T-helper 2 cell treated with Interferon-gamma antibody and Interleukin-4, amounts not matched to agents 100 ng/mL and 5 ng/mL, for 36 hours (primary cell): ENCODE results near the gene NCK2. TPM values are rescaled to one million over a fixed set of nuclear protein-coding genes. Genes with fewer than 3 reads are reported as not detected.

Source experiments
- intact Hi-C: fragments of 100-400 bp; cut with micrococcal nuclease; formaldehyde crosslinking; loops from one replicate; pipeline ENCODE4 v1.15.1; 2023
- total RNA-seq: library from RNA; stranded (reverse); gene quantifications from 2 replicates; pipeline ENCODE4 v1.2.3, GENCODE V29; 2022

Gene NCK2
- total RNA-seq, 1 donor from 2014 or later = 64.9 TPM

GRCh38 chr2:105734762-105735538 is 9.8 kb upstream of the NCK2 start:
- intact Hi-C loops = loop anchor here (5.0 kb wide), 1 partner anchor 398 kb away; the partner anchor contains the start of gene C2orf49

DNA sequence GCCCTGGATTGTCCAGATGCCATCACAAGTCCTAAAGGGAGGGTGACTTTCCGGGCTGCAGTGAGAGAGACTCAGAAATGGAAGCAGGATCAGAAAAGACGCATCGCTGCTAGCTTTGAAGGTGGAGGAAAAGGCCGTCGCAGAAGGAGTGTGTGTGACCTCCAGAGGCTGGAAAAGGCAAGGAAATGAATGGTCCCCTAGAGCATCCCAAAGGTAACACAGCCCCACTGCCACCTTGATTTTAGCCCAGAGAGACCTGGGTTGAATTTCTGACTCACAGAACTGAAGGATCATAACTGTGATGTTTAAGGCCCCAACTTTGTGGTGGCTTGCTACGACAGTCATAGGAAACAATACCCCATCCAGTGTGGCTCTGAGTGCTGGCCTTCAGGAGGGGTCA is 8.6 kb upstream of the NCK2 start:
- intact Hi-C loops = loop anchor here (5.0 kb wide), 1 partner anchor 399 kb away; the partner anchor contains the start of gene C2orf49

DNA sequence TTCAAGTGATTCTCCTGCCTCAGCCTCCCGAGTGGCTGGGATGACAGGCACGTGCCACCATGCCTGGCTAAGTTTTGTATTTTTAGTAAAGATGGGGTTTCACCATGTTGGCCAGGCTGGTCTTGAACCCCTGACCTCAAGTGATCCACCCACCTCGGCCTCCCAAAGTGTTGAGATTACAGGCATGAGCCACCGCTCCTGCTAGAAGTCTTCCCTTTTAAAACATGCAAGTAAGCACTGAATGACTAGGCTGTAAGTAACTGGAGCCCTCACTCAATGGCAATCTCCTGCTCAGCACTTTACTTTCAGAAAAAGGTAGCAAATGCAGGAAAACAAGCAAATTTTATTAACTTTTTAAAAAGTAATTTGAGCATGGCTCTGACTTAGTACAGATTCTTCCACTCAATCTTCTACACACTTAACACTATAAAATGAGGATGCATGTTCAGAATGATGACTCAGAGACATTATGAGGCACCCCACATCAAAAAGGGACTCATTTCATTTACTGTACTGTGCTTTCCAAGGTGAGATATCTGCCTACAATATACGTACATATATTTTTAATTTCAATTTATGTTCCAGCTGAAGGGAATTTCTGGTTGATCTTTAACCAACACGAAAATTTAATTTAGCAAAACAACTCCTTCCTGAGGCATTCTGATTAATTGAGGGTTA is 6.6 kb upstream of the NCK2 start:
- intact Hi-C loops = loop anchor here (2.0 to 5.0 kb wide), 2 partner anchors 357 to 401 kb away; partner anchors contain the start of gene C2orf49

DNA sequence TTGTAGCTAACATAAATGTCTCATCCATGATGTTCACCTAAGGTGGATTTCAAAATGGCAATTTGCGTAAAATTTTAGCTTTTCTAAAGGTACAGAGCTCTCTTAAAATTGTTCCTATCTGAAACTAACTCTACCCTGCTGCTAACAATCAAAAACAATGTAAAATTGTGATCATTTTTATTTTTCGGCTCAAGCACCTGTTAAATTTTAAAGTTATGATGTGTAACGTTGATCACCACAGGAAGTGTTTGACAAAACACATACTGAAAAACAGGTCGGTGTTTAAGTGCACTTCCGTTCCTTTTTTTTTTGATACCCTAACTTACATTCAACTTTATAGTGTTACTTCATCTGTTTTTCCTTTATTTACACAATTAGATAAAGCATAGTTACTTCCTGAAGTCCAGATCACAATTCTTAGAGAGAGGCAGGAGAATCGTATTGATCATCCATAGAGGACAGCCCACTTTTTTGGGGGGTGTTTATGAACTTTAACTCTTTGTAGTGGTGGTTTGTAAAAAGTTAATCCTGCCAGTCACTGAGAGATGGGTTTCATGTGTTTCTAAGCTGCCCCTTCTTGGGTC is 6.0 kb upstream of the NCK2 start:
- intact Hi-C loops = loop anchor here (2.0 to 5.0 kb wide), 2 partner anchors 356 to 401 kb away; partner anchors contain the start of gene C2orf49

DNA sequence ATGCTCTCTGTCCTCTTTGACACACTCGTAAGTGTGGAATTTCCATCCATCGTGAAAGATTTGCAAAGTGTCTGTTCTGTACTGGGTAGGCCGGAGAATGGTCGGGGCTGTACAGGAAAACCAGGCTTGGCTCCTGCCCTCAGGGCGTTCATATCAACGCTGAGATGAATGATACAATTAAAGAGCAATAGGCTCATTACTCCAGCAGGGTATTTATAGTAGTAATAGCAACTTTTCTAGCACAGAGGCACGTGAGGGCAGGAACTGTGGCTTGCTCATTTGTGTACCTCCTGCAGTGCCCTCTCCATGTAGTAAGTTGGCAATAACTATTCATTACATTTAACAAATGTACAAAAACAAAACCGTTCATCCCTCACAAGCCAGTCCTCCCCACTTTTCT is 5.3 kb upstream of the NCK2 start:
- intact Hi-C loops = loop anchor here (2.0 to 5.0 kb wide), 2 partner anchors 355 to 402 kb away; partner anchors contain the start of gene C2orf49

- intact Hi-C loops = loop anchor here (2.0 to 5.0 kb wide), 3 partner anchors 93 to 403 kb away; partner anchors contain the start of gene C2orf49
Observed at GRCh38 chr2:105739944-105740530, 4.7 kb upstream of the NCK2 start.

- intact Hi-C loops = loop anchor here (5.0 kb wide), 1 partner anchor 94 kb away; no protein-coding TSS in a partner anchor
Observed at GRCh38 chr2:105741174-105741573, 3.5 kb upstream of the NCK2 start.

DNA sequence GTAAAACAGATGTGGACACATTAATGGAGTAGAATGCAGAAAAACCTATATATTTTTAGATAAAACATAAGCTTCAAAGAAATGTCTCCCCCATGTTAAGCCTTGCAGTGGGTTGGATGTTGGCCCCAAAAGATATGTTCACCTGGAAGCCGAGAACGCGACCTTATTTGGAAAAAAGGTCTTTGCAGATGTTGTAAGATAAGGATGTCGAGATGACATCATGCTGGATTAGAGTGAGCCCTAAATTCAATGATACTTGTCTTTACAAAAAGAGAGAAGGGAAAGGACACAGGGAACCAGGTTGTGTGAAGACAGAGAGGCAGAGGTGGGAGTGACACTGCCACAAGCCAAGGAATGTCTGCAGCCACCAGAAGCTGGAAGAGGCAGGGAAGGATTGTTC is 3.1 kb upstream of the NCK2 start:
- intact Hi-C loops = loop anchor here (5.0 kb wide), 1 partner anchor 94 kb away; no protein-coding TSS in a partner anchor

- intact Hi-C loops = loop anchor here (2.0 to 5.0 kb wide), 2 partner anchors 33 to 97 kb away; no protein-coding TSS in a partner anchor
Observed at GRCh38 chr2:105744091-105744908, 412 bp upstream of the NCK2 start.

DNA sequence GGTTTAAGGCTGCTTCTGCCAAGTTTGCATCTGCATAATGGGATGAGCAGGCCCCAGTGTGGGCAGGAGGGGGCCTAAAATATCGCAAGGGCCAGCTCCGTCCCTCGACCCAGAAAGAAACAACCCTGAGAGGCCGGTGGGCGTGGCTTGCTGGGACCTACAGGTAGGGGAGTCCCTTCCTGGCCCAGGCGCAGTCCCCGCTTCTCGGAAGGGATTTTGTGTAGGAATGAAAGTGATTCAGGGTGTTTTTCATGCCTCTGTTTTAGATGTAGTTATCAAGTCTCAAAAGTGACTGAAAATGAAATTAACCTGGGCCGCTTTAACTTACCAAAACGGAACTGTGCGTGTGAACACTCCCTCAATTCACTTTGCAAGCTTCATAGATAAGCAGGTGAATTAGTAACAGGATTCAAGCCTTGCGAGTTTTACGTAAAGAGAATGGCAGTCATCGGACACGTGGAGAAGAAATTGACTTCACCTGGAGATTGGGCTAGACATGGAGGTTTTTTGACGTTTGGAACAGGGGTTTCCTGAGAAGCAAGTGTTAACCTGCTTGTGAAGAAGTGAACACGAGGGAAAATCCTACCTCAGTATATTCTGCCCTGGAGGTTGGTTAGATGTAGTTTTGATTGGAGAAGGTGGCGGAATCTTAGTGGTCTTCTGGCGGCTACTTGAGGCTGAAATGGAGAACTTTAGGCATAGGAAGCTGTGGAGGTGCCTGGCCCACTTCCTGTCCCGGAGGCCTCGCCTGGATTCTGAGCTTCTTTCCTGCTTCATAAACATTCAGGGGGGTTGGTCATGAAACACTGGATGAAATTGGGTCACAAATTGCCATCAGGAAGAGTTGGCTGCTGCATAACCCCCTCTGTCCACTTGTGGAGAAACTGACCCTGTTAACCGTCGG is 1.7 kb downstream of the NCK2 start:
- intact Hi-C loops = loop anchor here (1.0 to 5.0 kb wide), 6 partner anchors 8 to 446 kb away; partner anchors contain the start of gene UXS1

DNA sequence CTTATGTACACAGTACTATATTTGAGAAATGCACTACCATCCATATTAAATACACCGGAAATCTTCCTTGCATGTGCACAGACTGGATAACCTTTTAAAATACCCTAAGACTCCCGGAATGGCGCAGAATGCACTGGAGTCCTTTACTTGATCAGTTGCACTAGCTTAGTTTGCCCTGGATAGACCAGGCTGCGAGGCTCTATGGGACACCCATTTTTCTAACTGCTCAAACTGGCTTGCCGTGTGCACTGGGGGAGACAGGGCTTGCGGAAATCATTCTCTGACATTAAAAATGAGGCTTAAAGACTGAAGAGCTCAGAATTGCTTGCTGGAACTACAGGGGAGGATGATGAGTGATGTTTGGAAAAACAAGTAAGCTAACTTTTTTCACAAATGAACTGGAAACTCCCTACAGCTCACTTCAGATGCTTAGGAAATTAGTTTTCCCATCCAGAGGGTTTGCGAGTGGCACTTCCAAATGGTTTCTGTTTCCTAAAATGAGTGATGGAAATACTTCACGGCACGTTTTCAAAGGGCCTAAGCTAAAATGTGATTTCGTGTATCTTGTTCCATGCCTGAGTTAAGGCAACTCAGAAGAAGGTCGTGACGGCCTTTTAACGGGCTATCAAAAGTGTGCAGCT is 2.7 kb downstream of the NCK2 start:
- intact Hi-C loops = loop anchor here (2.0 to 5.0 kb wide), 5 partner anchors 49 to 445 kb away; partner anchors contain the start of gene UXS1

DNA sequence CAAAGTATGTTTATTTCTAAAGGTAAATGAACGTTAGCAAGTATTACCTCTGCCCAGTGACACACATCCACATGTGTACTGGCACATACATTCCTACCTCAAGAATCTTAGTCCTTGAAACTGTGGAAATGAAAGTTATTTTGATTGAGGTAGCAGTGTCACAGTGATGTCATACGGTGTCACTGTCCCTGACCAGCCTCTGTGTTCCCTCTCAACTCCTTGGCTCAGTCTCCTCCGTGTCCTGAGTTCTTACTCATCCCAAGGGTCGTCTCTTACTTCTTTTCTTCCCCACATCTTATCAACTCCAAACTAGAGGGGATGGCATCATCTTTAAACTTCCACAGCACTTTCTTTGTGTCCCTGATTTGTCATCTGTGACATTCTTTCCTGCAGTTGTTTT is 3.3 kb downstream of the NCK2 start:
- intact Hi-C loops = loop anchor here (2.0 to 5.0 kb wide), 5 partner anchors 49 to 444 kb away; partner anchors contain the start of gene UXS1

GRCh38 chr2:105748566-105748965 is 3.9 kb downstream of the NCK2 start:
- intact Hi-C loops = loop anchor here (5.0 kb wide), 2 partner anchors 109 to 444 kb away; partner anchors contain the start of gene UXS1

- intact Hi-C loops = loop anchor here (5.0 kb wide), 2 partner anchors 108 to 443 kb away; partner anchors contain the start of gene UXS1
Observed at GRCh38 chr2:105749583-105750400, 5.1 kb downstream of the NCK2 start.

DNA sequence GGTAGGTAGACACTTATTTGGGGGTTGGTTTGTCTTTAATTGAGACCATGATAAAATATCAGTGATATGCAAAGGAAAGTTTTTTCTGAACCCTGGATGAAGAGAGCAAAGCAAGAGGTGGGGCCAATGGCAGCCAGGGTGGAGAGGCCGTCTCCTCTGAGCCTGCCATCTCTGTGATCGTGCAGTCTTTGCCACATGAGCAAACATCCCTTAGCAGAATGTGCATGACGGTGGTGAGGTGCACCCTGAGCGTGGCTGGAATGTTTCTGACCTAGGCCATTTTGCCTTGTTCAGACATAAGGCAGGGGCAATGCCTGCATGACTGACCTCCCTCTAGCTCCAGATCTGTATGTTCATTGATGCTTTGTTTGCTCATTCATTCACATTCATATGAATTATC is 6.0 kb downstream of the NCK2 start:
- intact Hi-C loops = no loop called here

- intact Hi-C loops = no loop called here
Observed at GRCh38 chr2:105751272-105751671, 6.6 kb downstream of the NCK2 start.

DNA sequence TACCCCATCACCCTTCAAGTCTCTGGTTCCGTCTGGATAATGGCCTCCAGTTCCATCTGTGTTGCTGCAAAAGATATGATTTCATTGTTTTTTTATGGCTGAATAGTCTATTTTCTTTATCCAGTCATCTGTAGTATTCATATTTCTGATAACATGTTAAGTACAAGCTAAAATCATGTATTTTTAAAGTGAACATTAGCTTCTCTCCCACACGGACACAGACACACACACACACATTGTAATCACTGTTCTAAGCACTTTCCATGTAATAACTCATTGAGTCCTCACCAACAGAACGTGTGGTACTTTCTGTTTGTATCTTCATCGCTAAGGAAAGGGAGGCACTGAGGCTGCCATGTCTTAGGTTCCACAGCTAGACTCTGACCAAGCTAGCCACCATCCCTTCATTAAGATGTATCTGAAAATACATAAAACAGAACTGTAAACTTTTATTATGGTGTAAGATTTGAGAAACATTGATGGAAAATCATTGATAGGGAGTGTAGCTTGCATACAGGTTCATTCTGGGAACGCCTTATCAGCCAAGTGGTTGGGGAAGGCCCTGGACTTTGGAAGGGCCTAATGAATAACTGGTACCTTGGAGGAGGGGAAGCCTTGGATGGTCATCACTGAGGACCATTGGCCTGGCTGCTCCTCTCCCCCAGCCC is 8.1 kb downstream of the NCK2 start:
- intact Hi-C loops = no loop called here
